Measurements from ENCODE around the gene PPP1R14D.
"Not testable (repeated sequence)": the region's sequence is repeated elsewhere in the genome, so short reads cannot be mapped to it uniquely, and the experiment has no call there.

Gene PPP1R14D, protein sequence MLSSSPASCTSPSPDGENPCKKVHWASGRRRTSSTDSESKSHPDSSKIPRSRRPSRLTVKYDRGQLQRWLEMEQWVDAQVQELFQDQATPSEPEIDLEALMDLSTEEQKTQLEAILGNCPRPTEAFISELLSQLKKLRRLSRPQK

DNA sequence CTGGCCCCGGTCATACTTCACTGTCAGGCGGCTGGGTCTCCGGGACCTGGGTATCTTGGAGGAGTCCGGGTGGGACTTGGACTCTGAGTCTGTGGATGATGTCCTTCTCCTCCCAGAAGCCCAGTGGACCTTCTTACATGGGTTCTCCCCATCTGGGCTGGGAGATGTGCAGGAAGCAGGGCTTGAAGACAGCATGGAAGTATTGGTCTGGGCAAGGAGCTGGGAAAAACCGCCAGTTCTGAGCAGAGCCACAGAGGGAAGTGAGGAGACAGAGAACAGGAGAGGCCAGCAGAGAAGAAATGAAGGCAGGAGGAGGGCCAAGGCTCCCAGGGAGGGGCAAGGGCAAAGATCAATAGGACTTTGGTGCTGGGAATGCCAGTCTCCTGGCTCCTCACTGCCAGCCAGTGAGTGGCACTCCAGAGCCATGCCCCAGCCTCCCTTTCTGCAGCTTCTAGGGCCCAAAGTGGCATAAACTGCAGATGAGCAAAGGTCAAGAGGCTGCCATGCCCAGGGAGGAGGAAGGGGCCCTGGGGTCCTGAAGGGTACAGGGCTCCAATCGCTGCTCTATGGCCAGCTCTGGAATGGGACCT lies at the start of gene PPP1R14D:
PPP1R14D (minus strand) TSS at position 262 of the 590 bp plus-strand sequence; CDS start at position 195, 67 bp downstream.
- H3K27ac Mint-ChIP-seq, result no peak within 1 kb of the TSS
- no peak within 1 kb of the TSS for H3K4me3 Mint-ChIP-seq
- peaks cover 2% of the 10 kb centered on the region for H3K4me1 Mint-ChIP-seq (ENCODE audit: low read depth)
- H3K27me3 Mint-ChIP-seq (ENCODE audit: low read depth), result peaks cover 7% of the 10 kb centered on the region
- no peaks in the 10 kb centered on the region for H3K36me3 Mint-ChIP-seq (ENCODE audit: low read depth)
- H3K9me3 Mint-ChIP-seq, result no peaks in the 10 kb centered on the region

DNA sequence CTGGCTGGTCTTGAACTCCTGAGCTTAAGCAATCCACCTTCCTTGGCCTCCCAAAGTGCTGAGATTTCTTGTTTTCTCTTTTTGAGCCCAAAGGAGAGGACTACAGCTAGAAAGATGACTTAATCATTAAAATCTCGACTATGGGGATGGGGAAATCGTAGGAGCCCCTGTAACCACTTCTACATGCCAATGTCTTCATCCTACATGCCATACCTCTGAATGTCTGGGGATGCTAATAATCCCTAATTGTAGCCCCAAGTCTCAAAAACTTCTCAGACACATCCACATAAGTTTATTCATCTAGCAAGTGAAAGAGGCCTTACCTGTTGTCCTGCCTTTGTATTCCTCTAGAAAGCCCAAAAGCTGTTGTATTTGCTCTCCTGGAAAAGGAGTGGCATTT lies 49.2 kb upstream of the PPP1R14D start:
- peaks cover 13% of the 10 kb centered on the region for H3K27me3 Mint-ChIP-seq (ENCODE audit: low read depth)
- H3K4me1 Mint-ChIP-seq (ENCODE audit: low read depth), result peaks cover 21% of the 10 kb centered on the region
- no peak overlapping the region for H3K4me3 Mint-ChIP-seq
- peaks cover 1% of the 10 kb centered on the region for H3K36me3 Mint-ChIP-seq (ENCODE audit: low read depth)
- H3K27ac Mint-ChIP-seq, result no peak overlapping the region
- no peaks in the 10 kb centered on the region for H3K9me3 Mint-ChIP-seq

DNA sequence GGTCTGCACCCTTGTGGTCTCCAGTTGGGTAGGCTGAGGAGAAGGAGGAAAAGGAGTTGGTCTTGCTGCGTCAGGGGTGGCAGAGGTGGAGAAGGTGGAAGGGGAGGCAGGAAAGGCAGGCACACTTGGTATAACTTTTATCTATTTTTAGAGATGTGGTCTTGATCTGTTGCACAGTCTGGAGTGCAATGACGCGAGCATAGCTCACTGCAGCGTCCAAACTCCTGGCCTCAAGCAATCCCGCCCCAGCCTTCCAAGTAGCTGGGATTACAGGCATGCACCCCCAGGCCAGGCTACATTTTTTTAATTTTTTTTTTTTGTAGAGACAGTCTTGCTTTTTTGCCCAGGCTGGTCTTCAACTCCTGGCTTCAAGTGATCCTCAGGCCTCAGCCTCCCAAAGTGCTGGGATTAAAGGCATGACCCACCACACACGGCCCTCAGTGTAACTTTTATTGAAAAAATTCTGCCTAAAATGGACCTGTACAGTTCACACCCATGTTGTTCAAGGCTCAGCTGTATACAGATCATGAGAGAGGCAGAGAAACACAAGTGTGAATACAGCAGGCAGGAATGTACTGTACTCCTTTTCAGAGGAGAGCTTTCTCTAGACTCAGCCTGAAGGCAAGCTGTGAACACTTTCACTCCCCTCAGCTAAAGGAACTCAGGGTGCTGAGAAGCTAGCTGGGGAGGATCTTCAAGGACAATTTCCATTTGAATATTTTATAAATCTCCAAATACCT lies 47.7 kb upstream of the PPP1R14D start:
- H3K4me1 Mint-ChIP-seq (ENCODE audit: low read depth), result peaks cover 28% of the 10 kb centered on the region
- H3K27ac Mint-ChIP-seq, result no peak overlapping the region
- no peak overlapping the region for H3K4me3 Mint-ChIP-seq
- H3K27me3 Mint-ChIP-seq (ENCODE audit: low read depth), result peaks cover 14% of the 10 kb centered on the region
- H3K36me3 Mint-ChIP-seq (ENCODE audit: low read depth), result peaks cover 1% of the 10 kb centered on the region
- no peaks in the 10 kb centered on the region for H3K9me3 Mint-ChIP-seq

DNA sequence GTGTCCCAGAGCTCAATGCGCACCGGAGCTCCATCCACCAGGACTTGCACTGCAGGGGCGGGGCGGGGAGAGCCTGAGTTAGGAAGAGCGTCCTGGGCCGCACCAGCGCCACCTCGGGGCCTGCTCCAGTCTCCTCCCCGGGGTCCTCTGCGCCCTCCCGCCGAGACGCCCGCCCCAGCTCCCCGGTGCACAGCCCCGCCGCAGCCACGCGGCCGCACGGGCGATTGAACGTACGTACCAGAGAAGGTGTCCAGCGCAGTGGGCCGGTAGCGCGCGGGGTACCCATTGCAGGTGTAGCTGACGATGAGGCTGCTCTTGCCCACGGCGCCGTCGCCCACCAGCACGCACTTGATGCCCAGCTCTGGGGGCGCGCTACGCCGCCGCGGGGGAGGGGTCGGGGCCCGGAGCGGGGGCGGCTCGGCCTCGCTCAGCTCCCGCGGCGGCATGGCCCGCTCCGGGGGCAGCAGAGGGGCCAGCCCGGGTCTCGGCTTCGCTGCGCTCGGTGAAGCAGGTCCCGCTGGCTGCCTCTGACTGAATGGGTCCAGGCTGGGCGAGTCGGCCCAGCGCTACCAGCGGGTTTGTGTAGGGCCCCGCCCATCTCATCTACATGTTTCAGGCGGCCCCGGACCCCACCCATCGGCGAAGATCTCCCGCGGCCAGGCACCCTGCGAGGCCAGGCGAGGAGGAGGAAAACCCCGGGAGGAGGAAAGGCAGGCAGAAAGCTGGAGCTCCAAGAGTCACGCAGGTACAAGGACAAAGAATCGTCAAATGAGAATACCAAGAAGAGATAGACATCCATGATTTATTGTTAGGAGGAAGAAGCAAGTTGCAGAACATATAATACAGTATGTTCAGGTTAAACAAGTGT lies 45.4 kb upstream of the PPP1R14D start, which contains the start of gene RHOV:
RHOV (minus strand) TSS at position 541 of the 868 bp plus-strand sequence; CDS start at position 446, 95 bp downstream.
- Mint-ChIP-seq H3K36me3 (ENCODE audit: low read depth) (peaks cover 1% of the 10 kb centered on the region), H3K9me3 (no peaks in the 10 kb centered on the region), H3K27me3 (ENCODE audit: low read depth) (peaks cover 13% of the 10 kb centered on the region), H3K4me1 (ENCODE audit: low read depth) (peaks cover 26% of the 10 kb centered on the region), H3K4me3 (peak within 1 kb of the TSS; percentile 88), H3K27ac (peak within 1 kb of the TSS; percentile 20)

DNA sequence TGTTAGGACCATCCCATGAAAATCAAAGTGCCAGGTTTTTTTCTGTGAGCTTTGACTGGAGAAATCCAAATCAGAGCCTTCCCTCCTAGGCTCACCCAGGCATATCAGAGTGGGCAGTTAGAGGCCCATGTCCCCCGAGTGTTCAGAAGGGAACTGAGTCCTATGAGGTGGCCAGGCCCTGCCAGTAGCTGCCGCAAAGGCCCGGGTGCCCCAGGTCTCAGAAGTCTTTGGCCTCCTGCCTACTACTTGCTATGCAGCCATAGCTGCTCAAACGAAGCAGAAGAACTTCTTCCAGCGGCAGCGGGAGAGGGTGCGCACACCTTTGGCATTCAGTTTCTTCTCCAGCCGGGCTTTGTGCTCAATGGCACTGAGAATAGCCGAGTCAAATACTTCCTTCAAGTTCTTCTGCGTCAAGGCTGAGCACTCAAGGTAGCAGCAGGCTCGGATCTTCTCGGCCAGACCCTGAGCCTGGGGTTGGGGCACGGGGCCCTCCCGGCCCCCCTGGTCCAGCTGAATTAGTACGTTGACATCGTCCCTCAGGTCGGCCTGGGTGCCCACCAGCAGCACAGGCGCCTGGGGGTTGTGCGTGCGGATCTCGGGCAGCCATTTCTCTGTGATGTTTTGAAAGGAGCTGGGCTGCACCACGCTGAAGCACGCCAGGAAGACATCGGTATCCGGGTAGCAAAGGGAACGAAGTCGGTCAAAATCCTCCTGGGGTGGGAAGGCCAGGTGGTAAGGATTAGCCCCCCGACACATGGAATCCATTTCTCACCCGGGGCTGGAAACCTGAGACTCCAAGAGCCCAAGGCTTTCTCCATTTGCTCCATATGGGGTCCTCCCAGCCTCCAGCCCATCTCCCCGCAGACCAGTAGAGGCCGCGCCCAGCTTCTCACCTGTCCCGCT lies 44.5 kb upstream of the PPP1R14D start:
- H3K27me3 Mint-ChIP-seq (ENCODE audit: low read depth), result peaks cover 13% of the 10 kb centered on the region

DNA sequence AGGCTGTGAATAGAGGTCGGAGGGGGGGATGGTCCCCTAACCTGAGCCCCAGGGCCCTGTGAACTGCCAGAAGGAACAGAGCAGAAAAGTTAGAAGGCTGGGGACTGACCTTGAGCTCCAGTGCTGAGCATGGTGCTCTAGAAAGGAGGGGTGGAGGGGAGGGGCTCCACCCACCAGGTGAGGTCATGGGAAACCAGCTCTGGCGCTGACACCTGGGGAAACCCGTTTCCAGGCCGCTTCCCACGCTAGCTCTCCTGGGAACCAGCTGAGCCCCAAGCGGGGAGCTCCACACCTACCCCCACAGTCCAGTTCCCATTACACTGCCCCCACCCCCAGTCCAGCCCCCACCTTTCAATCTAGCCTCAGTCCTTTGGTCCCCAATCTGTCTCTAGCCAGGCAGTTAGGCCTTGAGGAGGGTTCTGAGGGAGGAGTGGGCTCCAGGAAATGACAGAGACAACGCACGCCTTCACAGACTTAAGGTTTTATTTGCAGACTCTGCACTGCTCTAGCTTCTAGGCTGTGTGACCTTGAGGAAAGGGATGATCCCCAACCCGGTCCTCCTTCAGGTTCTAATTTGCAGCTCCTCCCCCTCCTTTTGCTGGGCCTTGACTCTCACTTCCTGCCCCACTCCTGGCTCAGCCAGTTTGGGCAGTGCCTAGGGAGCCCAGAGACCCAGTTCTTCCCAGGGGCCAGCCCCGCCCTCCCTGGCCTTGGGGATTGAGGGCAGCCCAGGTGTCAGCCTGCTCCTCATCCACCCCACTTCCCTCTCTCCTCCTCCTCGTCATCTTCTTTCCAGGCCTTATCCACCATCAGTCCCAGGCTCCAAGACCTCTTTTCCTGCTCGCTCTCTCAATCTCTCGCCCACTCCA lies 43.5 kb upstream of the PPP1R14D start:
- H3K27me3 Mint-ChIP-seq (ENCODE audit: low read depth), result peaks cover 13% of the 10 kb centered on the region
- H3K9me3 Mint-ChIP-seq, result no peaks in the 10 kb centered on the region
- peak overlapping the region; percentile 36 for H3K4me3 Mint-ChIP-seq
- peaks cover 21% of the 10 kb centered on the region for H3K4me1 Mint-ChIP-seq (ENCODE audit: low read depth)
- no peak overlapping the region for H3K27ac Mint-ChIP-seq
- H3K36me3 Mint-ChIP-seq (ENCODE audit: low read depth), result peaks cover 1% of the 10 kb centered on the region

More for the DNA sequence above, 44.5 kb upstream of the PPP1R14D start:
- H3K4me3 Mint-ChIP-seq, result peak overlapping the region; percentile 69
- H3K27ac Mint-ChIP-seq, result no peak overlapping the region
- H3K4me1 Mint-ChIP-seq (ENCODE audit: low read depth), result peaks cover 21% of the 10 kb centered on the region
- peaks cover 1% of the 10 kb centered on the region for H3K36me3 Mint-ChIP-seq (ENCODE audit: low read depth)
- no peaks in the 10 kb centered on the region for H3K9me3 Mint-ChIP-seq

DNA sequence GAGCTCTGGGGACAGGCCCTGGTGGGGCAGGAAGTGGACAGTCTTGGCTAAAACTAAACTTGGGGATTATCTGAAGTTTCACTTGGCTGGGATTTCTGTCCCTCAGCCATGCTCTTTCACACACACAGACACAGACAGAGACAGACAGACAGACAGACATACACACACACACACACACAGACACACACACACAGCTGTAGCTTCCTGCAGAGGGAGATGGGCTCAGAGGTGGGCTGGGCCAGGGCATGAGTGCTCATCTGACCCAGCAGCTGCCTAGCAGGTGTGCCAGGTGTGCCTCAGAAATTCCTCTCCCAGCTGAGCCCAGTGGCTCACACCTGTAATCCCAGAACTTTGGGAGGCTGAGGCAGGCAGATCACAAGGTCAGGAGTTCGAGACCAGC lies 42.2 kb upstream of the PPP1R14D start:
- peaks cover 12% of the 10 kb centered on the region for H3K4me1 Mint-ChIP-seq (ENCODE audit: low read depth)
- no peak overlapping the region for H3K4me3 Mint-ChIP-seq
- H3K27ac Mint-ChIP-seq, result no peak overlapping the region
- peaks cover 1% of the 10 kb centered on the region for H3K36me3 Mint-ChIP-seq (ENCODE audit: low read depth)
- H3K27me3 Mint-ChIP-seq (ENCODE audit: low read depth), result peaks cover 13% of the 10 kb centered on the region
- H3K9me3 Mint-ChIP-seq, result no peaks in the 10 kb centered on the region

DNA sequence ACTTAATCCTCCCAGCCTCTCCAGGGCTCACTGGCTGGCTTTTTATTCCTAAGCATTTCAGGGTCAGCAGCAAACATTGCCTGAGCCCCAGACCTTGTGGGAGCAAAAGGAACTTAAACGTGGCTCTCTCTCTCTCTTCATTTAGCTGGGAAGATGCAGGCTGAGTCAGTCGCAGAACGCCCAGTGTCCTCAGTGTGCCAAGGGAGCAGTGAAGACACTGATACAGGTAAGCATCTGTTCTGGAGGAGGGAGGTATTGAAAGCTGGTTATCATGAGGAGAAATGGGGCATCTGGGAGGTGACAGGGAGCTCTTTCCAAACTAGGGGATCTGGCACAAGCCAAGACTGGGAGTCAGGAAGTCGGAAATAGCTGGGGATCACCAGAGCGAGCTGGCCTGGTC lies 41.2 kb upstream of the PPP1R14D start:
- H3K27me3 Mint-ChIP-seq (ENCODE audit: low read depth), result peaks cover 13% of the 10 kb centered on the region
- H3K4me1 Mint-ChIP-seq (ENCODE audit: low read depth), result peaks cover 12% of the 10 kb centered on the region
- no peak overlapping the region for H3K4me3 Mint-ChIP-seq
- H3K27ac Mint-ChIP-seq, result no peak overlapping the region
- H3K36me3 Mint-ChIP-seq (ENCODE audit: low read depth), result peaks cover 1% of the 10 kb centered on the region
- H3K9me3 Mint-ChIP-seq, result no peaks in the 10 kb centered on the region

DNA sequence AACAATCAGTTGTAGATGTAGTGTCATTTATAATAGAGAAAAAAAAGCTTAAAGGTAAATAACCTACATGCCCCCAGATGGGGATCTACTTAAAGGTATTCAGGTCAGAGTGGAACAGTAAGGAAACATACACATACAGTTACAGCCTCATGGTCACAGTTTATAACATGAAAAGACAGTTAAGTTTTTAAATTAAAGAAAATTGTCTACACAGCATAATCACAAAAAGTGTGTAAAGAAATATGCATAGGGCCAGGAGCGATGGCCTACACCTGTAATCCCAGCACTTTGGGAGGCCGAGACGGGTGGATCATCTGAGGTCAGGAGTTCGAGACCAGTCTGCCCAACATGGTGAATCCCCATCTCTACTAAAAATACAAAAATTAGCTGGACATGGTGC lies 38.7 kb upstream of the PPP1R14D start:
- Mint-ChIP-seq H3K27me3 (ENCODE audit: low read depth) (peaks cover 5% of the 10 kb centered on the region), H3K9me3 (no peaks in the 10 kb centered on the region), H3K4me1 (ENCODE audit: low read depth) (peaks cover 4% of the 10 kb centered on the region), H3K36me3 (ENCODE audit: low read depth) (no peaks in the 10 kb centered on the region), H3K27ac (no peak overlapping the region), H3K4me3 (no peak overlapping the region)

DNA sequence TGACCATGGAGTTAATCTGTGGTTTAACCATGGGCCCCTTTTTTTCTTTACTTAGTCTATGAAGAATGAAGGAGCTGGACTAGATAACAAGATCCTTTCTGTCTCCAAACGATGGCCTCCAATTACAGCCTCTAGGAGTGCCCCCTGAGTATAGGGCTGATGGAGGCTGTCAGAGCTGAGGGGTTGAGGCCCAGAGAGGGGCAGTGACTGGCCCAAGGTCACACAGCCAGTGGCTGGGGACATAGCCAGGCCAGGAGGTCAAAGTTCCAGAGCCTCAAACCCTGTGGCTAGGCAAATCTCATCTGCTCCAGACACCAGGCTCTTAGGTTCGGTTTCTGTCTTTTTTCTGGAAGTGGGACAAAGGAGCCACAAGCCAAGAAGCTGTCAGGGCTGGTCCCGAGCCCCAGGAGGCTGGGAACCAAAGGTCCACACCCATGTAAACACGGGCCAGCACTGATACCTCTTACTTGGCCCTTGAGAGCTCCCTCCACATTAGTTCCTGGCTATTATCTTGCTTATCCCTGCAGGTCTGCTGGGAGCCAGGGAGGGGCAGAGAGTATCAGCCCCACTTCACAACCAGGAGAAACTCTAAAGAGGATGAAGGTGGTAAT lies 35.3 kb upstream of the PPP1R14D start:
- Mint-ChIP-seq H3K4me3 (no peak overlapping the region), H3K27ac (no peak overlapping the region)

DNA sequence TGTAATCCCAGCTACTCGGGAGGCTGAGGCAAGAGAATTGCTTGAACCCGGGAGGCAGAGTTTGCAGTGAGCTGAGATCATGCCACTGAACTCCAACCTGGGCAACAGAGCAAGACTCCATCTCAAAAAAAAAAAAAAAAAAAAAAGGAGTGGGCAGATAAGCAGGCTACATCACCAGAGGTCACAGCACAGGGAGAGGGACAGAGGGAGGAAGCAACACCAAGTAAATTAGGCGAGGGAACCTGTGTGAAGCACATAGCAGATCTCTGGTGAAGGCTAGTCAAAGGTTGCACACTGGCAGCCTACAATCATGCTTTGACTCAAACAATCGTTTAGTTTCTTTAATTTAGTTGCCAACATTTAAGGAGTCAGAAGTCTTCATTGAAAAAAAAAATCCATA lies 32.6 kb upstream of the PPP1R14D start:
- peaks cover 17% of the 10 kb centered on the region for H3K4me1 Mint-ChIP-seq (ENCODE audit: low read depth)
- H3K36me3 Mint-ChIP-seq (ENCODE audit: low read depth); H3K27me3 Mint-ChIP-seq (ENCODE audit: low read depth); H3K4me3 Mint-ChIP-seq; H3K9me3 Mint-ChIP-seq; H3K27ac Mint-ChIP-seq: not testable (repeated sequence)

More for the DNA sequence above, 35.3 kb upstream of the PPP1R14D start:
- H3K4me1 Mint-ChIP-seq (ENCODE audit: low read depth), result peaks cover 7% of the 10 kb centered on the region
- H3K9me3 Mint-ChIP-seq, result no peaks in the 10 kb centered on the region
- H3K36me3 Mint-ChIP-seq (ENCODE audit: low read depth), result no peaks in the 10 kb centered on the region
- H3K27me3 Mint-ChIP-seq (ENCODE audit: low read depth), result peaks cover 10% of the 10 kb centered on the region

DNA sequence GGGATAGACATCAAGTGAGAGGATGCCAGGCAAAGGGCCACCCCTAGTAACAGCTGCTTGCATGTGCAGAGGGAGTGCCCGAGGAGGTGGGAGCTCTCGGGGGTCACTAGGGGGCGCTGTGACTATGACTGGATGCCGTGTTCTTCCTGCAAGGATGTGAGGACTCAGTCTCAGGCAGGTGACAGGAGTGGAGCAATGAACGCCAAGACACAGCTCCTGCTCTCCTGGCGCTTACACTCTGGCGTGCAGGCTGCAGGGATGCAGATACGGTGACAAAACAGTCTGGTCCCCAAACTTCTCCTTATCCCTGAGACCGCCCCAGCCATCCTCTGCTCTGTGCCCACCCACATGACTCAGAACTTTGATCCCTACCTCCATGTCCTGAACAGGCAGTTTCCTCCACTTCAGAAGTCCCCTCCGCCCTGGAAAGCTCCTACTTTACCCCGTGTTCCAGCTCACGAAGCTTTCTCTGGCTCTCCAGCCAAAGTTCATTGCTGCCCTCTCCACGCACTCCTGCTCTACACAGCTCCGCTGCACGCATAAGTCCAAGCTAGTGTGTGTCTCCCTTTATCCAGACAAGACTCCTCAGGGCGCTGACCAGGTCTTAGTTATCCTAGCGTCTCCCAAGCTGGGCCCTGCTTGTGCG lies 30.8 kb upstream of the PPP1R14D start:
- no peak overlapping the region for H3K4me3 Mint-ChIP-seq
- peaks cover 17% of the 10 kb centered on the region for H3K4me1 Mint-ChIP-seq (ENCODE audit: low read depth)
- no peaks in the 10 kb centered on the region for H3K36me3 Mint-ChIP-seq (ENCODE audit: low read depth)
- peak overlapping the region; percentile 50 for H3K27ac Mint-ChIP-seq
- H3K27me3 Mint-ChIP-seq (ENCODE audit: low read depth), result peaks cover 10% of the 10 kb centered on the region
- no peaks in the 10 kb centered on the region for H3K9me3 Mint-ChIP-seq

Data from T-helper 1 cell treated with Interleukin-12 subunit alpha and Interleukin-12 subunit beta and Interleukin-4 antibody, amounts not matched to agents 30 μg/mL and 1 μg/mL, for 36 hours (primary cell).